K562 (cell line): ENCODE measurements around the gene ABHD16A. TPM values are rescaled to one million over a fixed set of nuclear protein-coding genes. Genes with fewer than 3 reads are reported as not detected.

Source experiments
- ATF7 ChIP-seq: fragments of 450-650 bp; IDR thresholded peaks from 2 replicates; pipeline ENCODE4 v1.7.1; 2014; ENCODE audit warnings: mild to moderate bottlenecking, moderate library complexity
- CEBPG ChIP-seq, 3 experiments: fragments of 200-800 bp in 1 of 3; sonication (Bioruptor generic) in 1 of 3; sonication (generic) in 1 of 3; formaldehyde crosslinking in 1 of 3; IDR thresholded peaks in 2 of 3; conservative IDR thresholded peaks in 1 of 3; 2 replicates each; pipeline versions ENCODE4 v1.6.1 to v1.8.0; 2016 to 2022; ENCODE audit warnings: missing compliant biosample characterization in 2 of 3, missing genetic modification characterization in 2 of 3, mild to moderate bottlenecking in 1 of 3, missing genetic modification reagents in 1 of 3
- CHAMP1 ChIP-seq: fragments of 450-650 bp; IDR thresholded peaks from 2 replicates; pipeline ENCODE4 v1.6.1; 2016; ENCODE audit warnings: mild to moderate bottlenecking
- DMBX1 ChIP-seq: fragments of 250-450 bp; sonication (Bioruptor Pico); IDR thresholded peaks from 2 replicates; pipeline ENCODE4 v1.8.0; 2022; ENCODE audit warnings: inconsistent platforms, mild to moderate bottlenecking, moderate library complexity, borderline replicate concordance
- IFI16 ChIP-seq: fragments of 250-450 bp; sonication (Bioruptor Pico); IDR thresholded peaks from 2 replicates; pipeline ENCODE4 v2.1.2; 2022; ENCODE audit warnings: mild to moderate bottlenecking, inconsistent platforms
- KAT8 ChIP-seq: fragments of 450-650 bp; IDR thresholded peaks from 2 replicates; pipeline ENCODE4 v1.6.1; 2016; ENCODE audit warnings: low read depth, mild to moderate bottlenecking
- KDM4B ChIP-seq, 2 experiments: fragments of 450-650 bp in 1 of 2; sonication (generic) in 1 of 2; IDR thresholded peaks; 2 replicates each; pipeline ENCODE4 v1.6.1; 2016 to 2017; ENCODE audit warnings: borderline replicate concordance in 2 of 2, antibody characterized with exemption in 1 of 2, low read depth in 1 of 2, mild to moderate bottlenecking in 1 of 2
- KHSRP ChIP-seq: fragments of 450-650 bp; IDR thresholded peaks from 2 replicates; pipeline ENCODE4 v1.6.1; 2017
- KLF16 ChIP-seq: IDR thresholded peaks from 2 replicates; pipeline ENCODE4 v1.6.1; 2016; ENCODE audit warnings: antibody characterized with exemption
- NFRKB ChIP-seq: fragments of 450-650 bp; IDR thresholded peaks from 2 replicates; pipeline ENCODE4 v1.6.1; 2016; ENCODE audit warnings: low read depth
- NFYB ChIP-seq: IDR thresholded peaks from 2 replicates; pipeline ENCODE4 v1.6.1; 2011; ENCODE audit warnings: mild to moderate bottlenecking, moderate library complexity; ENCODE audit not compliant: insufficient read length; ENCODE audit errors: extremely low read depth
- XRCC3 ChIP-seq: fragments of 450-650 bp; IDR thresholded peaks from 2 replicates; pipeline ENCODE4 v1.6.1; 2017; ENCODE audit warnings: mild to moderate bottlenecking, moderate library complexity
- ZKSCAN3 ChIP-seq: fragments of 250-450 bp; sonication (Bioruptor Pico); IDR thresholded peaks from 2 replicates; pipeline ENCODE4 v1.4.0; 2020
- ZNF140 ChIP-seq: fragments of 250-450 bp; sonication (Bioruptor Pico); IDR thresholded peaks from 2 replicates; pipeline ENCODE4 v1.8.0; 2021; ENCODE audit warnings: moderate library complexity, mild to moderate bottlenecking, inconsistent platforms
- ZNF282 ChIP-seq: sonication (generic); formaldehyde crosslinking; IDR thresholded peaks from 2 replicates; pipeline ENCODE4 v1.8.1; 2023; ENCODE audit warnings: missing genetic modification reagents
- ZNF507 ChIP-seq: conservative IDR thresholded peaks from 2 replicates; pipeline ENCODE4 v1.6.1; 2017; ENCODE audit warnings: missing genetic modification characterization, missing compliant biosample characterization
- ZNF518B ChIP-seq: fragments of 250-450 bp; sonication (Bioruptor Pico); IDR thresholded peaks from 2 replicates; pipeline ENCODE4 v1.5.0; 2021; ENCODE audit warnings: mild to moderate bottlenecking, moderate library complexity
- ZNF778 ChIP-seq: fragments of 450-650 bp; formaldehyde crosslinking; IDR thresholded peaks from 2 replicates; pipeline ENCODE4 v1.4.0; 2020; ENCODE audit warnings: mild to moderate bottlenecking, moderate library complexity
- polyA plus RNA-seq, 8 experiments: library from polyadenylated mRNA; depleted of rRNA in 4 of 8; stranded (reverse) in 5 of 8; unstranded in 3 of 8; fragments of >200 nt; fragmentation: Nextera tagmentation in 2 of 8; fragmentation: Illumina TruSeq in 1 of 8; extraction: Ambion mirVana in 2 of 8; extraction: Trizol in 1 of 8; gene quantifications; 2 replicates each; pipeline versions ENCODE4 v1.2.1 to v1.2.3, GENCODE V29; 2011 to 2014; ENCODE audit warnings: inconsistent platforms in 1 of 8, missing spikeins in 1 of 8
- total RNA-seq, 7 experiments: library from RNA; depleted of rRNA in 6 of 7; stranded (reverse); fragments of >200 nt in 6 of 7; fragmentation: Illumina TruSeq in 2 of 7; extraction: Trizol in 2 of 7; gene quantifications; 2 replicates each; pipeline versions ENCODE4 v1.2.1 to v1.2.3, GENCODE V29; 2011 to 2021; ENCODE audit warnings: low replicate concordance in 1 of 7
- TF ChIP-seq, protein P1 (sequence below): fragments of 250-450 bp; sonication (Bioruptor Pico); IDR thresholded peaks from 2 replicates; pipeline ENCODE4 v1.8.0; 2021; ENCODE audit warnings: mild to moderate bottlenecking, moderate library complexity
- TF ChIP-seq, protein P2 (sequence below), 2 experiments: fragments of 250-450 bp in 1 of 2; fragments of 450-650 bp in 1 of 2; sonication (Bioruptor Pico) in 1 of 2; IDR thresholded peaks; 2 replicates each; pipeline versions ENCODE4 v1.6.1 to v1.8.0; 2016 to 2021; ENCODE audit warnings: mild to moderate bottlenecking in 2 of 2, moderate library complexity in 2 of 2, missing compliant biosample characterization in 1 of 2, missing genetic modification characterization in 1 of 2

ABHD16A gene
- total and polyA plus RNA-seq, 9 of the 15 experiments (the other 6 are each of a cell fraction or from before 2014, with no cell fraction given), result 25.8 to 120 (median 81.6) TPM

DNA sequence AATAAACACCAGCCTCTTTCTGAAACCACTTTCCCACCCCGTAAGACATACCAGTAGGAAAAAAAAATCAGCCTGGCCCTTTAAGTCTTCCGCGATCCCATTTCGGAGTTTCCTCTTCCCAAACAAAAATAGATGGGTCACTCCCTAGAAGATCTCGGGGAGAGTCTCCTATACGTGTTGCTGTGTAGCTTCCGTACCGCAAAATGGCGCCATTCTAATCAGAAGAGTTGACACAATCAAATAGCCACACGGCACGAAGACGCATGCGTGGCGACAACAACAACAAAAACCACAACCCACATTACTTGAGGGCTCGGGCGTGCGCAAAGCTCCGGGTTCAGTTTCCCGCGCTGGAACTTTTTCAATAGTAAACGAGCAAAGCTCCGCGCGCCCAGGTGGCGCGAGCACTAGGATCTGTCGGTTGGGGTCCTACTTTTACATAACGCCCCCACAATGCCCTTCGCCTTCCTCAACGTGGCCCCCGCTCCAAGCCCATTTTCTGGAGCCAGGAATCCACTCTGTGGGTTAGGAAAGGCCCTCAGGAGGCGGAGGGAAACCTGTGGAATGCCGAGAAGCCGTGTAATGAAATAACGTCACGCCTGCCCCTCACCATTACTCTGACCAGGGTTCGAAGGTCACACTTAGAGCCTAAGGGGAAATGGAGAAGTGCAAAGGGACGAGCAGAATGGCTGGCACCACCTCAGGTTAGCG lies 38.2 kb downstream of the ABHD16A start, which contains the start of gene GPANK1 (continued):
- TF ChIP-seq ATF7 (peak; percentile 87), NFRKB (peak; percentile 94), CEBPG (CRISPR knock-in tag; IDR thresholded peaks at IDR 0.05) (peak; percentile 73), CEBPG (tag; conservative IDR thresholded peaks at IDR 0.05 in 1 of 2, IDR thresholded peaks at IDR 0.05 in 1 of 2) (peak in 1 of 2 experiments; percentile 62; a peak in 2 of 4 replicates), XRCC3 (no peak), ZNF282 (CRISPR knock-in tag) (no peak), DMBX1 (CRISPR knock-in tag) (peak; percentile 44; the same call in 1 of the 2 replicates), ZKSCAN3 (CRISPR knock-in tag) (no peak), NFYB (no peak), KAT8 (peak; percentile 76; the same call in 1 of the 2 replicates), ZNF518B (CRISPR knock-in tag) (no peak), ZNF140 (no peak), KDM4B (IDR thresholded peaks at IDR 0.05; ENCODE audit: borderline replicate concordance in 2 of 2, low read depth in 1 of 2) (0 out of 4 replicates have a peak, but pooled peaks of 1 of the 2 experiments have one; percentile 61), IFI16 (CRISPR knock-in tag) (0 out of 2 replicates have a peak, but pooled peaks have one; percentile 9), ZNF778 (no peak), KHSRP (no peak), CHAMP1 (no peak), KLF16 (no peak), ZNF507 (tag) (no peak)
- TF ChIP-seq, protein P1, sequence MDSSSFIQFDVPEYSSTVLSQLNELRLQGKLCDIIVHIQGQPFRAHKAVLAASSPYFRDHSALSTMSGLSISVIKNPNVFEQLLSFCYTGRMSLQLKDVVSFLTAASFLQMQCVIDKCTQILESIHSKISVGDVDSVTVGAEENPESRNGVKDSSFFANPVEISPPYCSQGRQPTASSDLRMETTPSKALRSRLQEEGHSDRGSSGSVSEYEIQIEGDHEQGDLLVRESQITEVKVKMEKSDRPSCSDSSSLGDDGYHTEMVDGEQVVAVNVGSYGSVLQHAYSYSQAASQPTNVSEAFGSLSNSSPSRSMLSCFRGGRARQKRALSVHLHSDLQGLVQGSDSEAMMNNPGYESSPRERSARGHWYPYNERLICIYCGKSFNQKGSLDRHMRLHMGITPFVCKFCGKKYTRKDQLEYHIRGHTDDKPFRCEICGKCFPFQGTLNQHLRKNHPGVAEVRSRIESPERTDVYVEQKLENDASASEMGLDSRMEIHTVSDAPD (CRISPR knock-in tag), result no peak
- TF ChIP-seq, protein P2, sequence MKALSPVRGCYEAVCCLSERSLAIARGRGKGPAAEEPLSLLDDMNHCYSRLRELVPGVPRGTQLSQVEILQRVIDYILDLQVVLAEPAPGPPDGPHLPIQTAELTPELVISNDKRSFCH (CRISPR knock-in tag; IDR thresholded peaks at IDR 0.05), result no peak
- TF ChIP-seq, protein P2 (tag; IDR thresholded peaks at IDR 0.05), result peak; percentile 31
